Measurements from ENCODE around the gene KCNJ6. TPM values are rescaled to one million over a fixed set of nuclear protein-coding genes. Genes with fewer than 3 reads are reported as not detected.

Gene KCNJ6
- total and polyA plus RNA-seq, 2 of the 8 experiments (the other 6 are each of a cell fraction or from before 2014, with no cell fraction given): 0.51 to 1.2 TPM

DNA sequence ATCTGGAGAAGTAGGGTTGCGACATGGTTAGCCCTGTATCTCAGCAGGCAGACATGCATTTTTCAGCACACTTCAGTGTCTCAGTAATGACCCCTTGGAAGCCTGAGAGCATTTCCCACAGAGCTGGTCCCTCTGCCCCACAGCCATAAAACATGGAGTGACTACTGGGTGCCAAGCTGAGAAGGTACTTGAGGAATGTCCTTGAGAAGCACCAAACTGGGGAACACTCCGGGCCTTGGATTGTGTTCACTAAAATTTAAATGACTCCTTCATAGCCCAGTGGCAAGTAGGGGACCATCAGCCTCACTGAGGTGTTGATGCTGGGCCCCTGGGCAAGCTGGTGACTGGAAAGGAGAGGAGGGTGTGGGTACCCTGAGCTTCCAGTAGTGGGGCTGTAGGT lies 54.7 kb downstream of the KCNJ6 start (continued):
- no peak for TF ChIP-seq PHF8 (conservative IDR thresholded peaks at IDR 0.05; ENCODE audit: low read depth, low read length)
- TF ChIP-seq JUND (IDR thresholded peaks at IDR 0.05; ENCODE audit: low read length): no peak
- TF ChIP-seq HDAC2 (IDR thresholded peaks at IDR 0.05; ENCODE audit: borderline replicate concordance in 1 of 2, low read depth in 2 of 2, low read length in 2 of 2): no peak
- TF ChIP-seq, protein P1, sequence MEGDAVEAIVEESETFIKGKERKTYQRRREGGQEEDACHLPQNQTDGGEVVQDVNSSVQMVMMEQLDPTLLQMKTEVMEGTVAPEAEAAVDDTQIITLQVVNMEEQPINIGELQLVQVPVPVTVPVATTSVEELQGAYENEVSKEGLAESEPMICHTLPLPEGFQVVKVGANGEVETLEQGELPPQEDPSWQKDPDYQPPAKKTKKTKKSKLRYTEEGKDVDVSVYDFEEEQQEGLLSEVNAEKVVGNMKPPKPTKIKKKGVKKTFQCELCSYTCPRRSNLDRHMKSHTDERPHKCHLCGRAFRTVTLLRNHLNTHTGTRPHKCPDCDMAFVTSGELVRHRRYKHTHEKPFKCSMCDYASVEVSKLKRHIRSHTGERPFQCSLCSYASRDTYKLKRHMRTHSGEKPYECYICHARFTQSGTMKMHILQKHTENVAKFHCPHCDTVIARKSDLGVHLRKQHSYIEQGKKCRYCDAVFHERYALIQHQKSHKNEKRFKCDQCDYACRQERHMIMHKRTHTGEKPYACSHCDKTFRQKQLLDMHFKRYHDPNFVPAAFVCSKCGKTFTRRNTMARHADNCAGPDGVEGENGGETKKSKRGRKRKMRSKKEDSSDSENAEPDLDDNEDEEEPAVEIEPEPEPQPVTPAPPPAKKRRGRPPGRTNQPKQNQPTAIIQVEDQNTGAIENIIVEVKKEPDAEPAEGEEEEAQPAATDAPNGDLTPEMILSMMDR (IDR thresholded peaks at IDR 0.05; ENCODE audit: control extremely low read depth in 1 of 3, insufficient read depth in 1 of 3, low read depth in 1 of 3, low read length in 3 of 3): no peak
